B cell (primary cell): Measurements from ENCODE around the gene ARHGAP4. TPM values are rescaled to one million over a fixed set of nuclear protein-coding genes. Genes with fewer than 3 reads are reported as not detected.
A peak's percentile ranks its signal among the peaks of the same experiment; 100 is the strongest.

Experiments used
- ATAC-seq: fragments of 200-7000 bp; cut with Tn5 transposase; one replicate; pipeline ENCODE4 v1.10.0; 2021; ENCODE audit warnings: low read depth, mild to moderate bottlenecking, moderate number of reproducible peaks, moderate library complexity
- CTCF ChIA-PET: fragments of 350-600 bp; sonication (Branson Sonifier 250); formaldehyde crosslinking; loops from one replicate; lab custom pipeline; 2021; ENCODE audit warnings: antibody characterized with exemption, inconsistent platforms; lab: Charles Lee
- POLR2A ChIA-PET: fragments of 350-600 bp; sonication (Branson Sonifier 250); formaldehyde crosslinking; loops from one replicate; lab custom pipeline; 2021; ENCODE audit warnings: antibody characterized with exemption; lab: Charles Lee
- DNase-seq: peaks from one replicate; pipeline ENCODE4 v3.0.0; 2013
- H2AFZ ChIP-seq: 2 replicates; pipeline ENCODE4 v1.6.1; 2012; ENCODE audit warnings: mild to moderate bottlenecking, low read depth, low read length; ENCODE audit not compliant: insufficient read depth, poor library complexity, severe bottlenecking
- H3K27ac ChIP-seq, 2 donors: 1 replicate in 1 of 2; 2 replicates in 1 of 2; pipeline ENCODE4 v1.5.1; 2012 to 2013; ENCODE audit warnings: low read length in 2 of 2, mild to moderate bottlenecking in 2 of 2, moderate library complexity in 1 of 2
- H3K27me3 ChIP-seq, 4 experiments: fragments of 200-600 bp in 1 of 4; sonication (generic) in 1 of 4; replicated peaks in 1 of 4; 1 replicate in 2 of 4; 2 replicates in 2 of 4; pipeline versions ENCODE4 v1.6.1 to v1.7.0; 2013 to 2016; ENCODE audit warnings: low read length in 3 of 4, mild to moderate bottlenecking in 2 of 4, mixed read lengths in 1 of 4, moderate library complexity in 1 of 4; ENCODE audit not compliant: insufficient read depth in 4 of 4, control insufficient read depth in 3 of 4; ENCODE audit errors: control extremely low read depth in 1 of 4
- H3K36me3 ChIP-seq, 2 experiments: replicated peaks in 1 of 2; 1 replicate in 1 of 2; 2 replicates in 1 of 2; pipeline versions ENCODE4 v1.6.1 to v1.7.1; 2013; ENCODE audit warnings: low read length in 1 of 2; ENCODE audit not compliant: insufficient read depth in 2 of 2, control insufficient read depth in 1 of 2; ENCODE audit errors: control extremely low read depth in 1 of 2, extremely low read depth in 1 of 2
- H3K4me1 ChIP-seq, 2 donors: fragments of 200-600 bp in 1 of 2; sonication (generic) in 1 of 2; 1 replicate in 1 of 2; 2 replicates in 1 of 2; pipeline versions ENCODE4 v1.5.1 to v1.6.1; 2013 to 2017; ENCODE audit warnings: low read length in 2 of 2; ENCODE audit not compliant: control insufficient read depth in 2 of 2, insufficient read depth in 2 of 2
- H3K4me2 ChIP-seq: replicated peaks from 2 replicates; pipeline ENCODE3; 2012; ENCODE audit warnings: mild to moderate bottlenecking, low read depth, low read length; ENCODE audit not compliant: poor library complexity, severe bottlenecking
- H3K4me3 ChIP-seq, 5 experiments: fragments of 200-600 bp in 1 of 5; sonication (generic) in 1 of 5; 1 replicate in 3 of 5; 2 replicates in 2 of 5; pipeline versions ENCODE4 v1.5.1 to v1.7.0; 2011 to 2016; ENCODE audit warnings: low read length in 4 of 5, mild to moderate bottlenecking in 4 of 5, low read depth in 2 of 5, control low read depth in 1 of 5, moderate library complexity in 1 of 5; ENCODE audit not compliant: insufficient read depth in 1 of 5; ENCODE audit errors: control extremely low read depth in 1 of 5, extremely low read depth in 1 of 5
- H3K79me2 ChIP-seq: fragments of 200-600 bp; sonication (generic); one replicate; pipeline ENCODE4 v1.6.0; 2016; ENCODE audit warnings: low read length; ENCODE audit not compliant: control insufficient read depth, insufficient read depth
- H3K9ac ChIP-seq: fragments of 200-600 bp; sonication (generic); 2 replicates; pipeline ENCODE4 v1.6.1; 2017; ENCODE audit warnings: mild to moderate bottlenecking, low read length, moderate library complexity
- H3K9me3 ChIP-seq, 3 donors: one replicate each; pipeline versions ENCODE4 v1.6.1 to v1.7.1; 2013; ENCODE audit warnings: low read length in 2 of 3; ENCODE audit not compliant: control insufficient read depth in 2 of 3, insufficient read depth in 1 of 3; ENCODE audit errors: control extremely low read depth in 1 of 3
- H4K20me1 ChIP-seq: 2 replicates; pipeline ENCODE4 v1.6.0; 2012; ENCODE audit warnings: mild to moderate bottlenecking, low read length; ENCODE audit not compliant: insufficient read depth, control insufficient read depth, poor library complexity, severe bottlenecking
- H3K27ac Mint-ChIP-seq: one replicate; pipeline ENCODE4 v1.8.0; 2021; ENCODE audit warnings: mixed read lengths
- H3K27me3 Mint-ChIP-seq: one replicate; pipeline ENCODE4 v1.8.0; 2021; ENCODE audit warnings: mixed read lengths
- H3K4me1 Mint-ChIP-seq: one replicate; pipeline ENCODE4 v1.8.0; 2021; ENCODE audit warnings: mixed read lengths
- H3K4me3 Mint-ChIP-seq: one replicate; pipeline ENCODE4 v1.8.0; 2021; ENCODE audit warnings: mixed read lengths
- H3K9me3 Mint-ChIP-seq: one replicate; pipeline ENCODE4 v1.8.0; 2022; ENCODE audit warnings: mixed read lengths; ENCODE audit not compliant: insufficient read depth
- EZH2 ChIP-seq: IDR thresholded peaks from 2 replicates; pipeline ENCODE4 v1.6.1; 2012; ENCODE audit warnings: borderline replicate concordance, low read depth, mild to moderate bottlenecking, moderate library complexity, low read length; ENCODE audit not compliant: insufficient read depth, poor library complexity, severe bottlenecking
- WGBS: methylation state at CpG from one replicate; pipeline ENCODE4 v1.1.5; 2013; ENCODE audit warnings: missing lambda C conversion rate; ENCODE audit not compliant: insufficient coverage; 5-methylcytosine and 5-hydroxymethylcytosine counted together
- intact Hi-C: fragments of 100-400 bp; cut with micrococcal nuclease; formaldehyde crosslinking; loops from one replicate; pipeline ENCODE4 v1.10.0; 2022
- polyA plus RNA-seq: library from polyadenylated mRNA; depleted of rRNA; stranded (reverse); fragments of >200 nt; gene quantifications from 2 replicates; pipeline ENCODE4 v1.2.3, GENCODE V29; 2012
- total RNA-seq, 2 donors: library from RNA; stranded (reverse); fragments of 120-200 nt in 1 of 2; gene quantifications; 1 replicate in 1 of 2; 2 replicates in 1 of 2; pipeline versions ENCODE4 v1.2.3 to v1.2.4, GENCODE V29; 2013 to 2022
- TF ChIP-seq, protein P1 (sequence below): fragments of 200-600 bp; IDR thresholded peaks from one replicate; pipeline ENCODE4 v1.8.0; 2022; ENCODE audit warnings: antibody characterized with exemption, mild to moderate bottlenecking

Gene ARHGAP4
- total and polyA plus RNA-seq, 2 donors (not counting 1 experiment from before 2014, with no cell fraction given) = 242 to 711 TPM

- H3K4me3 ChIP-seq = no peak overlapping the region
- ATAC-seq = no peak
- H2AFZ ChIP-seq = no peak overlapping the region
- H3K4me1 ChIP-seq = peaks cover 43 to 45% of the 10 kb centered on the region in 2 donors
- no peak overlapping the region for H3K4me3 Mint-ChIP-seq
- no peaks in the 10 kb centered on the region for H3K9me3 Mint-ChIP-seq
- 97% methylated on average over 30 of the region's 32 CpGs for WGBS
- no peak overlapping the region for H3K9ac ChIP-seq
- ChIA-PET POLR2A (no interaction called here), CTCF (no interaction called here)
- H3K79me2 ChIP-seq = no peaks in the 10 kb centered on the region
- peak overlapping the region; percentile 68 for H3K27ac Mint-ChIP-seq
- TF ChIP-seq, protein P1, sequence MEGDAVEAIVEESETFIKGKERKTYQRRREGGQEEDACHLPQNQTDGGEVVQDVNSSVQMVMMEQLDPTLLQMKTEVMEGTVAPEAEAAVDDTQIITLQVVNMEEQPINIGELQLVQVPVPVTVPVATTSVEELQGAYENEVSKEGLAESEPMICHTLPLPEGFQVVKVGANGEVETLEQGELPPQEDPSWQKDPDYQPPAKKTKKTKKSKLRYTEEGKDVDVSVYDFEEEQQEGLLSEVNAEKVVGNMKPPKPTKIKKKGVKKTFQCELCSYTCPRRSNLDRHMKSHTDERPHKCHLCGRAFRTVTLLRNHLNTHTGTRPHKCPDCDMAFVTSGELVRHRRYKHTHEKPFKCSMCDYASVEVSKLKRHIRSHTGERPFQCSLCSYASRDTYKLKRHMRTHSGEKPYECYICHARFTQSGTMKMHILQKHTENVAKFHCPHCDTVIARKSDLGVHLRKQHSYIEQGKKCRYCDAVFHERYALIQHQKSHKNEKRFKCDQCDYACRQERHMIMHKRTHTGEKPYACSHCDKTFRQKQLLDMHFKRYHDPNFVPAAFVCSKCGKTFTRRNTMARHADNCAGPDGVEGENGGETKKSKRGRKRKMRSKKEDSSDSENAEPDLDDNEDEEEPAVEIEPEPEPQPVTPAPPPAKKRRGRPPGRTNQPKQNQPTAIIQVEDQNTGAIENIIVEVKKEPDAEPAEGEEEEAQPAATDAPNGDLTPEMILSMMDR = no peak
- no peak for TF ChIP-seq EZH2
- DNase-seq = no peak
- peaks cover 0 to 18% of the 10 kb centered on the region in 2 experiments for H3K36me3 ChIP-seq
- peaks cover 43% of the 10 kb centered on the region for H3K4me1 Mint-ChIP-seq
- peaks cover 17% of the 10 kb centered on the region for H4K20me1 ChIP-seq
- no peak overlapping the region for H3K4me2 ChIP-seq
- H3K27me3 Mint-ChIP-seq = no peaks in the 10 kb centered on the region
- H3K27me3 ChIP-seq = no peaks in the 10 kb centered on the region
- intact Hi-C loops = no loop called here
- H3K9me3 ChIP-seq = no peaks in the 10 kb centered on the region
- H3K27ac ChIP-seq = no peak overlapping the region
These were observed 20.5 kb downstream of the ARHGAP4 start for GRCh38 chrX:153905481-153906095.
